Activated CD4-positive, alpha-beta memory T cell treated with anti-CD3 and anti-CD28 coated beads, Interleukin-2, amount 10 ng/mL, durations not matched to agents 7 days and 5 days (primary cell): ENCODE results near the gene SNX22. TPM values are rescaled to one million over a fixed set of nuclear protein-coding genes. Genes with fewer than 3 reads are reported as not detected.

Source experiments
- CTCF ChIA-PET: fragments of 350-600 bp; sonication (Branson Sonifier 250); formaldehyde crosslinking; loops from one replicate; lab custom pipeline; 2021; ENCODE audit warnings: antibody characterized with exemption, inconsistent platforms; lab: Charles Lee
- POLR2A ChIA-PET: fragments of 350-600 bp; sonication (Branson Sonifier 250); formaldehyde crosslinking; loops from one replicate; lab custom pipeline; 2021; ENCODE audit warnings: antibody characterized with exemption; lab: Charles Lee
- DNase-seq: peaks from one replicate; pipeline ENCODE4 v3.0.0-alpha.2; 2020
- H3K27ac Mint-ChIP-seq: one replicate; pipeline ENCODE4 v1.8.0; 2021; ENCODE audit warnings: mild to moderate bottlenecking, mixed read lengths
- H3K27me3 Mint-ChIP-seq: one replicate; pipeline ENCODE4 v1.8.0; 2021; ENCODE audit warnings: mixed read lengths
- H3K36me3 Mint-ChIP-seq: one replicate; pipeline ENCODE4 v1.8.0; 2021; ENCODE audit warnings: low read depth, mixed read lengths
- H3K4me1 Mint-ChIP-seq: one replicate; pipeline ENCODE4 v1.8.0; 2021; ENCODE audit warnings: mixed read lengths
- H3K4me3 Mint-ChIP-seq: one replicate; pipeline ENCODE4 v1.8.0; 2021; ENCODE audit warnings: mild to moderate bottlenecking, mixed read lengths
- H3K9me3 Mint-ChIP-seq: one replicate; pipeline ENCODE4 v1.8.0; 2021; ENCODE audit warnings: mixed read lengths
- total RNA-seq, 2 experiments: library from RNA; stranded (reverse); gene quantifications; one replicate each; pipeline ENCODE4 v1.2.3, GENCODE V29; 2021

Gene SNX22
- total RNA-seq, 2 experiments from 2014 or later = 0.55 to 0.68 TPM

DNA sequence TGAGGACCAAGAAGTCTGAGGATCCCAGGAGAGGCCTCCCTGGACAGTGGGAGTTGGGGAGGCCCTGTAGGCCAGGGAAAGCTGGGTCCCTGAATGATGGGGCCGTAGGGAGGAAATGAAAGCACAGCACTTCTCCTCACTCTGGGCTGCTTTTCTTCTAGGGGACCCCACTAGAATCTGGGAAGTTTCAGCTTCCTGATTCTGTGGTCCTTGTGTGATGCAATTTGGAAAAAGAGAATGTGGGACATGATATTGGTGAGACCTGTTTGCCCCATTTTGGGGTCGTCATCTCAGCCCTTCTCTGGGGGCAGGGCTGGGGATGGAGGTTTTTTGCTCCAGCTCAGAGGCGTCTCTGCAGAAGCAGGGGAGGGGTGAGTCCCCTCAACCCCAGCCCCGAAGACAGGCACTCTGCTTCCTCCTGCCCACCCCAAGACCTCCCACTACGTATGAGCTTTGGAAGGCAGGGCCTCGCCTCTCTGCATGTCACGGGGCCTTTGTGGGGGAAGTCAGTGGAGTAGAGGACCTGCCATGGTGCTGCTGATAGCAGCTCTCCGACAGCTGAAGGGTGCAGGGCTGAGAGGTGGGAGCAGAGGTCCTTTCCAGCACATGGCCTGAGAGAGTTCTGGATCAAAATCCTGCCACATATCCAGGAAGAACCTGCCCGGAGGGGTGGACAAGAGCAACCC is 1.5 kb upstream of the SNX22 start:
- H3K4me3 Mint-ChIP-seq = no peak overlapping the region
- H3K36me3 Mint-ChIP-seq = peaks cover 10% of the 10 kb centered on the region
- peaks cover 9% of the 10 kb centered on the region for H3K27me3 Mint-ChIP-seq
- H3K9me3 Mint-ChIP-seq = no peaks in the 10 kb centered on the region
- CTCF ChIA-PET = interaction anchor here (0.6 to 1.6 kb wide), 9 partner anchors 8 to 540 kb away, joined by 3 to 8 read pairs (median 3); no protein-coding TSS in a partner anchor
- H3K4me1 Mint-ChIP-seq = peaks cover 31% of the 10 kb centered on the region
- POLR2A ChIA-PET = interaction anchor here (1.1 to 6.5 kb wide), 6 partner anchors 9 to 56 kb away, joined by 3 to 72 read pairs (median 6); partner anchors contain the start of genes CIAO2A and PPIB
- peak overlapping the region; percentile 65 for H3K27ac Mint-ChIP-seq
- no peak for DNase-seq

DNA sequence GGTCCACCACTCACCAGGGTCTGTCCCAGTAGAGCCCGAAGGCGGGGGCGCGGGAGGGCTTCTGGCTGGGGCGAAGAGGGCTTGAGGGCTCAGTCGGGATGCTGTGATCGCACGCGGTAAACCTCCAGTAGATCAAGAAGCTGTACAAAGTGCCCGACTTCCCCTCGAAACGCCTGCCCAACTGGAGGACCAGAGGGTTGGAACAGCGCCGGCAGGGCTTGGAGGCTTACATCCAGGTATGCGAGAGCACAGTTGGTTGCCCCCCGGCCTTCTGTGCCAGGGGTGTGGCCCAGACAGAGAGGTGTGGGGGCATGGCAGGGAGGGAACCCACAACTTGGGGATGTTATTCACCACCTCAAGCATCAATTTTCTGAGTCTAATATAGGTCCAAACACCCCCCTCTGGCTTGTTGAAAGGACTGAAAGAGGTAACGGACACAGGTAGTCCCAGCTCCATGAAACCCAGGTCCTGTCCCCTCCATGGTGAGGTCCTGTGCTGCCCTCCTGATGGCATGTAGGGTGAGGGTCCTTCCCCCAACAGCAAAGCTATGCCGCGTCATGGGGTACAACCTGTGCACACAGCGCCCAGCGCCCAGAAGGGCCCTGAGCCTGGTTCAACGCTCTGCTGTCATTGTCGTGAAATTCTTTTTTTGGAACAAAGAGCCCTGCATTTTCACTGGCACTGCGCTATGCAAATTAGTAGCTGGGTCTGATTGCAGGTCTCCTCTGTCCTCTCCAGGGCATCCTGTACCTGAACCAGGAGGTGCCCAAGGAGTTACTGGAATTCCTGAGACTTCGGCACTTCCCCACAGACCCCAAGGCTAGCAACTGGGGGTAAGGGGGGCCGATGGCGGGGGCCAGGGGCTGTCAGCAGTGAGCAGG is 1.2 kb downstream of the SNX22 start:
- H3K4me1 Mint-ChIP-seq = peaks cover 36% of the 10 kb centered on the region
- peaks cover 32% of the 10 kb centered on the region for H3K36me3 Mint-ChIP-seq
- H3K27ac Mint-ChIP-seq = no peak overlapping the region
- POLR2A ChIA-PET = interaction anchor here (0.5 to 6.5 kb wide), 10 partner anchors 8 to 543 kb away, joined by 3 to 72 read pairs (median 4); partner anchors contain the start of genes CIAO2A, PPIB, SNX1 and TRIP4
- H3K4me3 Mint-ChIP-seq = peak overlapping the region; percentile 27
- CTCF ChIA-PET = interaction anchor here (0.6 to 2.7 kb wide), 24 partner anchors 8 to 501 kb away, joined by 3 to 36 read pairs (median 3); partner anchors contain the start of genes CIAO2A, DAPK2, PPIB and SNX1
- DNase-seq = no peak
- H3K9me3 Mint-ChIP-seq = no peaks in the 10 kb centered on the region
- H3K27me3 Mint-ChIP-seq = peaks cover 9% of the 10 kb centered on the region

DNA sequence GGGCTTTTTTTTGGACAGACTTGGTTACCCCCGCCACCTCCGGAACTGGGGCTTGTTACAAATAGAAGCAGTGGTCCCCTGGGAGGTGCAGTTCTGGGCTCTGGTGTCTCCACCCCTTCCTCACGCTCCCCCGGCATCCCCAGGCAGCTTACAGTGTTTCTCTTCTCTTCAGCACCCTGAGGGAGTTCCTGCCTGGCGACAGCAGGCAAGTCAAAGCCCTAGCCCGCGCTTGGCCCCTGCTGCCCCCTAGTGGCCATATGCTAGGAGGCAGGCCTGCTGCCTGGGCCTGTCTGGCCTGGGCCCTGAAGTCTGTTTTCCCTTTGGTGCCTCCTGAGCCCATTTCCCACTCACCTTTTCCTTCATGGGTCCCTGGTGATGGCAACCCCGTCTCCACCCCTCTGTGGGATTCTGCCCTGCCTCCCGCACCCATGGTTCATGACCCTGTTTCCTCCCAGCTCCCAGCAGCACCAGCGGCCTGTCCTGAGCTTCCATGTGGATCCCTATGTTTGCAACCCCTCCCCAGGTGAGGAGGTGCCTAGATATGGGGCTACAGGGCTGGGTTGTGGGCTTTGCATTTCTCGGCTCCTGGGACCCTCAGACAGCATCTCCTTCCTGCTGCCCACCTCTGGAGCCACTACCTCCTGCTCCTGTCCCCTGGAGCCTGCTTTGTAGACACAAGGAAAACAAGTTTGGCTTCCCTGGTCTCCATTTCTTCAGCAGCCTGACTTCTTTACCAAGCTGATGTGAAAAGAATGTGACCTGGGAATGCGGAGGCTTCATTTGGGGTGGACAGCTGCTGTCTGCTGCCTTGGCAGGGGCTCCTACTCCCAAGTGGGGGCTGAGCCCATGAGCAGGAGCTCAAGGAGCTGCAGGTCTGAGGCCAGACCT is 2.2 kb downstream of the SNX22 start:
- Mint-ChIP-seq H3K36me3 (peaks cover 42% of the 10 kb centered on the region), H3K27me3 (peaks cover 9% of the 10 kb centered on the region), H3K9me3 (no peaks in the 10 kb centered on the region), H3K4me1 (peaks cover 44% of the 10 kb centered on the region), H3K4me3 (peak overlapping the region; percentile 56), H3K27ac (peak overlapping the region; percentile 45)
- peak; percentile 92 for DNase-seq
- ChIA-PET POLR2A (interaction anchor here (0.5 to 6.5 kb wide), 8 partner anchors 8 to 544 kb away, joined by 3 to 72 read pairs (median 4); partner anchors contain the start of genes CIAO2A, PPIB and SNX1), CTCF (interaction anchor here (0.6 to 2.7 kb wide), 29 partner anchors 9 to 544 kb away, joined by 3 to 36 read pairs (median 3); partner anchors contain the start of genes CIAO2A, DAPK2, PPIB and SNX1)

DNA sequence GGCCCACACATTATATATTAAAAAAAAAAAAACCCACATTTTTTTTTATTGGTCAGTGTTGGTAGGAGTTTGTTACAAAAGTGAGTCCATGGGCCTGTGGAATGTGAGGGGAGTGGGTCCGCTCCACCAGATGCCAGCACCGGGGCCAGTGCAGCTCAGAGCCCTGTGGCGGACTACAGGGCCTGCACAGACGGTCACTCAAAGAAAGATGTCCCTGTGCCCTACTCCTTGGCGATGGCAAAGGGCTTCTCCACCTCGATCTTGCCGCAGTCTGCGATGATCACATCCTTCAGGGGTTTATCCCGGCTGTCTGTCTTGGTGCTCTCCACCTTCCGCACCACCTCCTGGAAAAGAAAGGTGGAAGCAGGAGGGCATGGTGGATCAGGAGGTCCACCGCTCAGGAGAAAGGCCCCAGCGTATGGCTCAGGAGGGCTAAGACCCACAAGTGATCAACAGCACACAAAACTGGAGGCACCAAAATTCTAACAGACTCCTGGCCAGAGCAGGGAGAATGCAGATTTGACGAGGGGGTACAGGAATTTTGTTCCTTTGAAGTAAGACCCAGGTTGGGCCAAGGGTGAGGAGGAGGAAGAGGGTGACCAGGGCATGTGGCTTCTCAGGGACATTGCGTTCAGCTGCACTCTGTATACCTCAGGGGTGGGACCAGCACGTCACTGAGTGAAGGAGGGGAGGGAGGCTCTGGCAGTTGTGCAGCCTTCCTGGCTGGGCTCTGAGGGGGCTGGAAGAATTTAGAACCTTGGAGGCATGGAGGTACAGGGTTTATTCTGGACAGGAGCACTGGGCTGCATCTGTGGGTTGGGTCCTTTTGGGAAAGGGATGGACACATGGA is 4.5 kb downstream of the SNX22 start:
- no peak for DNase-seq
- H3K9me3 Mint-ChIP-seq = no peaks in the 10 kb centered on the region
- peaks cover 53% of the 10 kb centered on the region for H3K36me3 Mint-ChIP-seq
- H3K27me3 Mint-ChIP-seq = peaks cover 9% of the 10 kb centered on the region
- no peak overlapping the region for H3K27ac Mint-ChIP-seq
- CTCF ChIA-PET = no interaction called here
- H3K4me1 Mint-ChIP-seq = peaks cover 42% of the 10 kb centered on the region
- H3K4me3 Mint-ChIP-seq = no peak overlapping the region
- POLR2A ChIA-PET = interaction anchor here (1.1 to 1.3 kb wide), 2 partner anchors 22 to 62 kb away, joined by 3 to 8 read pairs; partner anchors contain the start of gene CIAO2A

DNA sequence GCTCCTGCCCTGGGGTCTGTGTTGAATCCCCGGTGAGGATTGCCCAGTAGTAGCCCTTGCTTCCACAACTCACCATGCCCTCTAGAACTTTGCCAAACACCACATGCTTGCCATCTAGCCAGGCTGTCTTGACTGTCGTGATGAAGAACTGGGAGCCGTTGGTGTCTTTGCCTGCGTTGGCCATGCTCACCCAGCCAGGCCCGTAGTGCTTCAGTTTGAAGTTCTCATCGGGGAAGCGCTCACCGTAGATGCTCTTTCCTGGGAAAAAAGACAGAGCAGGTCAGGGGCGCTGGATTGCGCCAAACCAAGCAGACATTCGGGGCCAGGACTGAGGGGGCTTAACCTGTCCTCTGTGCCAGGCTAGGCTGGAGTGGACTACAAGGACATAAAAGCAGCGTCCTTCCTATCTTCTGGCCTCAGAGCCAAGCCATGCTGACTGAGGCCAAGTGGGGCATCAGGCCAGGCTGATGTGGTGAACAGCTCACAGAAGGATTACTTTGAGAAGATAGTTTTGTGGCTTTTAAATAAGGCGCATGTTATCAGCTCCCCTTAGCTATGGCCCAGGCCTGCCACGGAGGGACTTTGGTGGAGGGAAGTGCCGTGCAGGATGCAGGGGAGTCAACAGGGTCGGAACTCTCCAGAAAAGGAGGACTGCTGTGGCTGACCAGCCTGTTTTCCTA is 5.3 kb downstream of the SNX22 start:
- peaks cover 44% of the 10 kb centered on the region for H3K4me1 Mint-ChIP-seq
- no peak for DNase-seq
- no peak overlapping the region for H3K4me3 Mint-ChIP-seq
- CTCF ChIA-PET = interaction anchor here (0.9 kb wide), 1 partner anchor 10 kb away, joined by 3 read pairs; no protein-coding TSS in a partner anchor
- no peak overlapping the region for H3K27ac Mint-ChIP-seq
- H3K27me3 Mint-ChIP-seq = peaks cover 9% of the 10 kb centered on the region
- POLR2A ChIA-PET = no interaction called here
- H3K36me3 Mint-ChIP-seq = peaks cover 57% of the 10 kb centered on the region
- no peaks in the 10 kb centered on the region for H3K9me3 Mint-ChIP-seq

DNA sequence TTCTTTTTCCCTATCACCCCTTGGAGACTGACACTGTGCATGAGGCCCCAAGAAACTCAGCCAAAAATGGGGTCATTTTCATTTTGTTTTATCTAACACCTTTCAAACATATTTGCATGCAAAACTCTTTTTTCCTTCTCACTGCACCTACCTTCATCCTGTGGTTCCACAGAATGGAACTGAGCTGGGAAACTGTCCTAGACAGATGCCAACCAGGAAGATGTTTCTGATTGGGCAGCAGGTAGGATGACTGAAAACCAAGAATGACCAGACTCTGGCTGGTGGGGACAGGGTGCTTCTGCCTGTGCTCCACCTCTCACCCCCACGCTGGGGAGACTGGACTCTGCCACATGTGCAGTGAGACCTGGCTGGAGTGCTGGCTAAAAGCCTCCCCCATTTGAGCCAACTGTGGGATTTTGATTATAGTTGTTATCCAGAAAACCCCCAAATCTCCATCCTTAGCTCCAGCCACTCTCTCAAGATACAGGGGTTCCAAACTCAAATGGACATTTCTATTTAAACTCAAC is 6.1 kb downstream of the SNX22 start:
- no peak for DNase-seq
- Mint-ChIP-seq H3K4me3 (no peak overlapping the region), H3K27ac (peak overlapping the region; percentile 59), H3K4me1 (peaks cover 44% of the 10 kb centered on the region), H3K36me3 (peaks cover 62% of the 10 kb centered on the region), H3K9me3 (no peaks in the 10 kb centered on the region), H3K27me3 (peaks cover 7% of the 10 kb centered on the region)
- ChIA-PET CTCF (interaction anchor here (1.5 kb wide), 1 partner anchor 8 kb away, joined by 3 read pairs; no protein-coding TSS in a partner anchor), POLR2A (no interaction called here)

DNA sequence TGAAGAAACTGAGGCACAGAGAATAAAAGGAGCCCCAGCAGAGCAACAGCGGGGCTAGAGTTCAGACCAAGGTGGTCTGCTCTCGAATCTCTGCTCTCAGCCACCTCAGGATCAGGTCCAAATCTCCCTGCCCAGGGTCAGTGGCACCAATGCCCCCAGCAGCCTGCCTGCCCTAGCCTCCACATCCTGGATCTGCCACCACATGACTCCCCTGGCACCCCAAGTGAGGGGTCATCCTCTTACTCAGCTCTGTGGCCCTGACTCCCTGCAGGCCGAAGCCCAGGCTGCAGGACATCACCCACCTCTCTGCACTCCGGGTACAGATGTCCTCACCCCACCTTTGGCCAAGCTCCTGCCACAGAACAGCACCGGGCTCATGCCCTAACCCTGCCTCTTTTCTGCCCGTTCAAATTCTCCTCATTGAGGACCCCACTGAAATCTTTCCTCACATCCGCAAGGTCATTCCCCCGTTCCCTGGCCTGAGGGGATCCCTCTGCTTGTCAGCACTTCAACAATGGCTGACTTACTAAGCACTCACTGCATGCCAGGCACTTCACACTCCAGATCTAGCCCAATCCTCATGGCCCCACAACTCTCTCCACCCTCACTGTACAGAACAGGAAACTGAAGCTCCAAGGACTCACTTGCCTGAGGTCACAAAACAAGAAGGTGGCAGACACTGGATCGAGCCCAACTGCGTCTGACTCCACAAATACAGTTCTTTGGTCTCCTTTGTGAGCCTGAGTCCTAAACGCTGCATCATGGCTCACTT is 7.0 kb downstream of the SNX22 start:
- Mint-ChIP-seq H3K27ac (peak overlapping the region; percentile 12), H3K4me3 (no peak overlapping the region), H3K4me1 (peaks cover 40% of the 10 kb centered on the region), H3K9me3 (no peaks in the 10 kb centered on the region), H3K36me3 (peaks cover 60% of the 10 kb centered on the region), H3K27me3 (no peaks in the 10 kb centered on the region)
- DNase-seq = no peak
- ChIA-PET POLR2A (interaction anchor here (1.5 kb wide), 1 partner anchor 9 kb away, joined by 5 read pairs; no protein-coding TSS in a partner anchor), CTCF (interaction anchor here (1.5 kb wide), 1 partner anchor 9 kb away, joined by 3 read pairs; no protein-coding TSS in a partner anchor)

DNA sequence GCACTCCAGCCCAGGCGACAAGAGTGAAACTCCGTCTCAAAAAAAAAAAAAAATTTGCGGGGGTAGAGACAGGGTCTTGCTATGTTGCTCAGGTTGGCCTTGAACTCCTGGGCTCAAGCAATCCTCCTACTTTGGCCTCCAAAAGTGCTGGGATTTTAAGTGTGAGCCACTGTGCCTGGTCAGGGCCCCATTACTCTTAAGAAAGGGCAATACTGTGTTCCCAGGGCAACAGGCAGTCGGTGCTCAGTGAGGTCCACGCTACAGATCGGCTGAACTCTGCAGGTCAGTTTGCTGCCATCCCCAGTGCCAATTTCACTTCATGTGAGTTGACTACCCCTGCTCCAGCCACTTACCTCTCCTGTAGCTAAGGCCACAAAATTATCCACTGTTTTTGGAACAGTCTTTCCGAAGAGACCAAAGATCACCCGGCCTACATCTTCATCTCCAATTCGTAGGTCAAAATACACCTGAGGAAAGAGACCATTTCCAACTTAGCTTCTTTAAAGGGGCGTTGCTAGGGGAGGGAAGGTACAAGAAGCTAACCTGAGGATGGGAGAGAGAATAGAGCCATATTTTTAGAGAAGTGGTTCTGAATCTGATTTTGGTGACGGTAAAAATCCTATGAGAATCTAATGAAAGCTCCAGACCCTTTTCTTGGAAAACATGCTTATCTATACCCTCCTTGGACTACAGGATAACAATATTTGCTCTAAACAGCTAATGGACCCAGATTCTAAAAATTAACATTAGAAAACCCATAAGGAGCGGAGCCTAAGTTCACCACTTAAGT is 10.4 kb downstream of the SNX22 start:
- Mint-ChIP-seq H3K9me3 (no peaks in the 10 kb centered on the region), H3K27ac (peak overlapping the region; percentile 87), H3K36me3 (peaks cover 41% of the 10 kb centered on the region), H3K27me3 (no peaks in the 10 kb centered on the region), H3K4me1 (peaks cover 59% of the 10 kb centered on the region), H3K4me3 (peak overlapping the region; percentile 83)
- ChIA-PET CTCF (interaction anchor here (0.7 to 3.3 kb wide), 3 partner anchors 8 to 27 kb away, joined by 3 to 36 read pairs (median 3); no protein-coding TSS in a partner anchor), POLR2A (interaction anchor here (0.9 to 5.1 kb wide), 15 partner anchors 10 to 1143 kb away, joined by 3 to 72 read pairs (median 6); partner anchors contain the start of genes CIAO2A, RNU5B-1, SNX1 and SNX22)
- DNase-seq = no peak

DNA sequence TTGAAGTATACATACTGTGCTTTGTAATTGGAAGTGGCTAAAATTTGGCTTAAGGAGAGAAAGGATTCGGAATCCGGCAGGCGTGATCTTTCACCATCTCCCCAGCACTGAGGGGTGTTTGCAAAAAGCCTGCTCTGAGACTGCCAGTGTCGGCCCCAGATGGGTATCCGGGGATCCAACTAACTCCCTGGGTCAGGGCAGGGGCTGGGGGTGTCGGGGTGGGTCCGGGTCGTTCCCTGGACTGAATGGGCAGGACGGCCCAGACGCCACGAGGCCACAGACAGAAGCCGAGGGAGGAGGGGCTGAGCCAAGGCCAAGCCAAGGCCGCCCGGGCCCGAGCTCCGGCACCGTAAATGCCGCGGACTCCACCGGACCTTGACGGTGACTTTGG is 10.9 kb downstream of the SNX22 start:
- no peaks in the 10 kb centered on the region for H3K9me3 Mint-ChIP-seq
- H3K27me3 Mint-ChIP-seq = no peaks in the 10 kb centered on the region
- ChIA-PET POLR2A (interaction anchor here (0.9 to 5.1 kb wide), 18 partner anchors 10 to 1142 kb away, joined by 3 to 72 read pairs (median 6); partner anchors contain the start of genes CIAO2A, RNU5B-1, SNX1 and SNX22), CTCF (interaction anchor here (0.7 to 3.3 kb wide), 3 partner anchors 9 to 26 kb away, joined by 3 to 36 read pairs (median 3); no protein-coding TSS in a partner anchor)
- peaks cover 61% of the 10 kb centered on the region for H3K4me1 Mint-ChIP-seq
- no peak for DNase-seq
- H3K36me3 Mint-ChIP-seq = peaks cover 35% of the 10 kb centered on the region
- peak overlapping the region; percentile 83 for H3K4me3 Mint-ChIP-seq
- peak overlapping the region; percentile 87 for H3K27ac Mint-ChIP-seq
